ENCODE results near the gene FNDC5.

The FNDC5 gene

GRCh38 chr1:32881871-32882850 is 11.4 kb upstream of the FNDC5 start:
- H3K36me3 ChIP-seq (ENCODE audit: control insufficient read depth, insufficient read depth, low read length): no peaks in the 10 kb centered on the region
- no peaks in the 10 kb centered on the region for H3K9me3 ChIP-seq (ENCODE audit: control insufficient read depth, low read length)
- H3K27ac ChIP-seq (ENCODE audit: low read depth, low read length, severe bottlenecking): no peak overlapping the region
- H3K4me1 ChIP-seq (ENCODE audit: control insufficient read depth, insufficient read depth, low read length, poor library complexity, severe bottlenecking): no peaks in the 10 kb centered on the region
- no peak overlapping the region for H3K4me3 ChIP-seq (ENCODE audit: extremely low read depth, insufficient read depth, low read length, poor library complexity, severe bottlenecking)
- 66 to 68% methylated on average over 15 to 16 of the region's 22 CpGs for WGBS, 2 experiments (ENCODE audit: insufficient coverage in 2 of 2)

- H3K27ac ChIP-seq (ENCODE audit: low read depth, low read length, severe bottlenecking): no peak overlapping the region
- 89 to 94% methylated on average over 4 of the region's 5 CpGs for WGBS, 2 experiments (ENCODE audit: insufficient coverage in 2 of 2)
- no peak overlapping the region for H3K4me3 ChIP-seq (ENCODE audit: extremely low read depth, insufficient read depth, low read length, poor library complexity, severe bottlenecking)
- no peaks in the 10 kb centered on the region for H3K4me1 ChIP-seq (ENCODE audit: control insufficient read depth, insufficient read depth, low read length, poor library complexity, severe bottlenecking)
- no peaks in the 10 kb centered on the region for H3K9me3 ChIP-seq (ENCODE audit: control insufficient read depth, low read length)
- H3K36me3 ChIP-seq (ENCODE audit: control insufficient read depth, insufficient read depth, low read length): no peaks in the 10 kb centered on the region
These were observed 10.6 kb upstream of the FNDC5 start for GRCh38 chr1:32881291-32881690.

DNA sequence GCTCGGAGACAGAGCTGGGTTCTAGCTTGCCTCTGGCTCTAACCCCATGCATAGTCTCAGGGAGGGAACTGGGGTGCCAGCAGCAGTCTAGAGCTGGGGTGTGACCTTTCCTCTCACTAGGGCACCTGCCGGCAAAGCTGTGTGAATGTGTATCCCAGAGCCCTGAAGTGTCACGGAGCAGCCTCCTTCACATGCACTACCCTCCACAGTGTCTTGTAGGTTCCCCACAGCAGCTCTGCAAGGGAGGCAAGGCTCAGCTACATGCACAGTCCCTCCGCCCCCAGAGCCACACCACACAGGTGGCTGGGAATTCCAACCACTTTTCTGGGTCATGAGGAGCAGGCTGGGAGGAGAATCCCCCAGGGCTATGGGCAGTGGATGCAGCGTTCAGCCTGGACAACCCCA is 7.9 kb upstream of the FNDC5 start:
- Histone ChIP-seq H3K36me3 (ENCODE audit: control insufficient read depth, insufficient read depth, low read length) (no peaks in the 10 kb centered on the region), H3K27ac (ENCODE audit: low read depth, low read length, severe bottlenecking) (no peak overlapping the region), H3K4me3 (ENCODE audit: extremely low read depth, insufficient read depth, low read length, poor library complexity, severe bottlenecking) (no peak overlapping the region), H3K9me3 (ENCODE audit: control insufficient read depth, low read length) (no peaks in the 10 kb centered on the region), H3K4me1 (ENCODE audit: control insufficient read depth, insufficient read depth, low read length, poor library complexity, severe bottlenecking) (no peaks in the 10 kb centered on the region)
- 76 to 79% methylated on average over 3 to 5 of the region's 5 CpGs for WGBS, 2 experiments (ENCODE audit: insufficient coverage in 2 of 2)

- H3K9me3 ChIP-seq (ENCODE audit: control insufficient read depth, low read length): no peaks in the 10 kb centered on the region
These were observed 7.5 kb upstream of the FNDC5 start for GRCh38 chr1:32878183-32878582.

GRCh38 chr1:32877211-32878110 is 6.7 kb upstream of the FNDC5 start:
- H3K9me3 ChIP-seq (ENCODE audit: control insufficient read depth, low read length): no peaks in the 10 kb centered on the region
- 87 to 90% methylated on average over 7 to 12 of the region's 13 CpGs for WGBS, 2 experiments (ENCODE audit: insufficient coverage in 2 of 2)

More at GRCh38 chr1:32878183-32878582, 7.5 kb upstream of the FNDC5 start:
- Histone ChIP-seq H3K4me1 (ENCODE audit: control insufficient read depth, insufficient read depth, low read length, poor library complexity, severe bottlenecking) (no peaks in the 10 kb centered on the region), H3K4me3 (ENCODE audit: extremely low read depth, insufficient read depth, low read length, poor library complexity, severe bottlenecking) (no peak overlapping the region), H3K27ac (ENCODE audit: low read depth, low read length, severe bottlenecking) (no peak overlapping the region), H3K36me3 (ENCODE audit: control insufficient read depth, insufficient read depth, low read length) (no peaks in the 10 kb centered on the region)
- WGBS, 2 experiments (ENCODE audit: insufficient coverage in 2 of 2): 59 to 69% methylated on average over 3 to 6 of the region's 6 CpGs

DNA sequence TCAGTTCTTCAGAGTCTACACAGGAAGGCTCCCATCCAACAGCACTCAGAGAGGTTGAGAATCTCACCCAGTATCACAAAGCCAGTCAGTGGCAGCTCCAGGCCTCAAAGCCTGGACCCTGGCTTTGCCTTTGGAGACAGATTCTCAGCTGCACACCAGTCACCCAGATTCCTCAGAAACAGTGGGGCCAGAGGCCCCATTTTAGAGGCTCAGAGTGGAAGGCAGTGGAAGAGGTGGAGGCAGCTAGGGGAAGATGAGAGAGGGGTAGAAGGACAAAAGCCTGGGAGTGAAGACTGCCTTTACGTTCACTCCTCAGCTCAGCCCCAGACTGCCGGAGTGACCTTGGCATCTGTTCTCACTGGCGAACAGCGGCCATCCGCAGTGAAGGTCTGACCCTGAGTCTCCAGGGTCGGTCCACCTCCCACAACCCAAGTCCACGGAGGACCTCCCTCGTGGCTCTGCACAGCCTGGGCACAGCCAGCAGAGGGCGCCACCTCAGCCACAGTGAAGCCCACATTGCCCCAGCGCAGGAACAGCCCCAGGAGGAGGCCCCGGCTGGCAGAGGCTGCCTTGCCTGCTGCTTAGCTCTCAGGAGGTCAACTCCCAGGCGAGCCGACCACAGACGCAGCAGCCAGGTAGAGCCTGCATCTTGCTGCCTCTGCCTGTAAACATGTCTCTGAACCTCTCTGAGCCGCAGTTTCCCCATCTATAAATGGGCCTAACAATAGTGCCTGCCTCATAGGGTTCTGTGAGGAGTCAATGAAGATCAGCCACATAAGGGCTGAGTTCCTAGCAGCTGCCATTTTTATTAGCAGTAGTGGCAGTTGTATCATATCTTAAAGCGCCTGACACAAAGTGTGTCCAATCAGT is 5.9 kb upstream of the FNDC5 start:
- Histone ChIP-seq H3K4me1 (ENCODE audit: control insufficient read depth, insufficient read depth, low read length, poor library complexity, severe bottlenecking) (peaks cover 7% of the 10 kb centered on the region), H3K9me3 (ENCODE audit: control insufficient read depth, low read length) (no peaks in the 10 kb centered on the region), H3K27ac (ENCODE audit: low read depth, low read length, severe bottlenecking) (no peak overlapping the region), H3K4me3 (ENCODE audit: extremely low read depth, insufficient read depth, low read length, poor library complexity, severe bottlenecking) (no peak overlapping the region), H3K36me3 (ENCODE audit: control insufficient read depth, insufficient read depth, low read length) (no peaks in the 10 kb centered on the region)
- WGBS, 2 experiments (ENCODE audit: insufficient coverage in 2 of 2): 65% methylated on average over 14 to 16 of the region's 16 CpGs

More at GRCh38 chr1:32877211-32878110, 6.7 kb upstream of the FNDC5 start:
- H3K4me3 ChIP-seq (ENCODE audit: extremely low read depth, insufficient read depth, low read length, poor library complexity, severe bottlenecking): no peak overlapping the region
- no peaks in the 10 kb centered on the region for H3K36me3 ChIP-seq (ENCODE audit: control insufficient read depth, insufficient read depth, low read length)
- no peaks in the 10 kb centered on the region for H3K4me1 ChIP-seq (ENCODE audit: control insufficient read depth, insufficient read depth, low read length, poor library complexity, severe bottlenecking)
- no peak overlapping the region for H3K27ac ChIP-seq (ENCODE audit: low read depth, low read length, severe bottlenecking)

DNA sequence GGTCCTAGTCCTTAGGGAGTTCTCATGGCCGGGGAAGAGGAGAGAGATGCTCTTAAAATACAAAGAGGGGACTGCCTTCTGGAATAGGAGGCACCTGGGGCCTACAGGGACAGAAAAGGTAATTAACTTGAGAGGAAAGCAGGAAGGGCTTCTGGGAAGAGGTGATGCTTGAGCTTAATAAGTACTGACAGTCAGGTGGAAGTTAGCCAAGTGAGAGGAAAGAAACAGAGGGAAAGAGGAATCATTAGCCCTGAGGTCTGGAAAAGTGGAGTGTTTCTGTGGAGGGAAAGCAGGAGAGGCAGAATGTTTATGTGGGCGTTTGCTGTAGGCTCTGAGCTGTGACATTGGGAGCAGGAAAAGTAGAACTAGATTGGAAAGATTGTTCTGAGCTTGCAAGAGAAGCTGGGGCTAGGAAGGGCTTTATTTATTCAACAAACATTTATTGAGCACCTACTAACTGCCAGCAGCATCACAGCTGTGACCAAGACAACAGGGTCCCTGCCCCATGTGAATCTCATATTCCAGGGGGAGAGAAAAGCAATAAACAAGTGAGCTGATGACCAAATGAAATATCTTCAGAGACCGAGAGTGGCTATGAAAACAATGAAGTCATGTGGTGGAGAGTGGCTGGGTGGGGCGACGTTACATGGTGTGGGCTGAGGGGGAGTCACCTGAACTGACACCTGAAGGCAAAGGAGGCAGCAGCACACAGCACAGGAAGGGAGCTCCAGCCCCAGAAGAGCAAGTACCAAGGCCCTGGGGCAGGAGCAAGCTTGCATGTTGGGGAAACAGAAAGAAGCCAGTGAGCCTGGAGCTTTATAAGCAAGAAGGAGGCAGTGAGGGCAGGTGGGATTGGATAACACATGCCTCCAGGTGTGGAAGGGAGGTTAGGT is 4.4 kb upstream of the FNDC5 start:
- 86% methylated on average over 5 of the region's 5 CpGs for WGBS, 2 experiments (ENCODE audit: insufficient coverage in 2 of 2)
- no peak overlapping the region for H3K27ac ChIP-seq (ENCODE audit: low read depth, low read length, severe bottlenecking)
- H3K4me1 ChIP-seq (ENCODE audit: control insufficient read depth, insufficient read depth, low read length, poor library complexity, severe bottlenecking): peaks cover 11% of the 10 kb centered on the region
- no peaks in the 10 kb centered on the region for H3K9me3 ChIP-seq (ENCODE audit: control insufficient read depth, low read length)
- no peaks in the 10 kb centered on the region for H3K36me3 ChIP-seq (ENCODE audit: control insufficient read depth, insufficient read depth, low read length)
- no peak overlapping the region for H3K4me3 ChIP-seq (ENCODE audit: extremely low read depth, insufficient read depth, low read length, poor library complexity, severe bottlenecking)

- Histone ChIP-seq H3K9me3 (ENCODE audit: control insufficient read depth, low read length) (no peaks in the 10 kb centered on the region), H3K4me1 (ENCODE audit: control insufficient read depth, insufficient read depth, low read length, poor library complexity, severe bottlenecking) (peaks cover 14% of the 10 kb centered on the region), H3K27ac (ENCODE audit: low read depth, low read length, severe bottlenecking) (no peak overlapping the region), H3K36me3 (ENCODE audit: control insufficient read depth, insufficient read depth, low read length) (no peaks in the 10 kb centered on the region), H3K4me3 (ENCODE audit: extremely low read depth, insufficient read depth, low read length, poor library complexity, severe bottlenecking) (no peak overlapping the region)
- 92% methylated on average over 2 of the region's 5 CpGs; no CpG with 5 or more reads in 1 of the 2 experiments for WGBS, 2 experiments (ENCODE audit: insufficient coverage in 2 of 2)
These were observed 2.8 kb upstream of the FNDC5 start for GRCh38 chr1:32873484-32873883.

DNA sequence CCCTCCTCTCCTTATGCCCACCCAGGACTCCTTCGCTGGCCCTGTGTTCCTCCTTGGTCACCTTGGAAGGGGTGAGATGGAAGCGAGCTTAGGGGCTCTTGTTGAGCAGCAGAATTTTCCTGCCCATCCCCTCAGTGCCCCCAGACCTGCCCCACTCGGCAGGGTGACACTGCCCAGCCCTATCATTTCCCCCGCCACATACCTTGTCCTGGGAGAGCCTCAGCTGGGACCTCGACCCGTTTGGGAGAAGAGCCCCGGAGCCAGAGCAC is 1.4 kb upstream of the FNDC5 start:
- peaks cover 14% of the 10 kb centered on the region for H3K4me1 ChIP-seq (ENCODE audit: control insufficient read depth, insufficient read depth, low read length, poor library complexity, severe bottlenecking)
- H3K36me3 ChIP-seq (ENCODE audit: control insufficient read depth, insufficient read depth, low read length): peaks cover 2% of the 10 kb centered on the region
- 37 to 40% methylated on average over 5 to 6 of the region's 7 CpGs for WGBS, 2 experiments (ENCODE audit: insufficient coverage in 2 of 2)
- H3K27ac ChIP-seq (ENCODE audit: low read depth, low read length, severe bottlenecking): no peak overlapping the region
- no peaks in the 10 kb centered on the region for H3K9me3 ChIP-seq (ENCODE audit: control insufficient read depth, low read length)
- H3K4me3 ChIP-seq (ENCODE audit: extremely low read depth, insufficient read depth, low read length, poor library complexity, severe bottlenecking): no peak overlapping the region
